ENCODE measurements around the gene NAIF1. TPM values are rescaled to one million over a fixed set of nuclear protein-coding genes. Genes with fewer than 3 reads are reported as not detected.

Gene NAIF1
- total and polyA plus RNA-seq, 10 of the 15 experiments (the other 5 are each of a cell fraction or from before 2014, with no cell fraction given), result 2.4 to 14.2 (median 7.1) TPM

- TF ChIP-seq CEBPZ (IDR thresholded peaks at IDR 0.05; ENCODE audit: low read depth, low read length), result no peak
- no peak for TF ChIP-seq RUNX3 (IDR thresholded peaks at IDR 0.05; ENCODE audit: low read length)
- no peak for TF ChIP-seq SUPT20H (IDR thresholded peaks at IDR 0.05; ENCODE audit: borderline replicate concordance, control insufficient read depth, low read depth, low read length)
- no peak for TF ChIP-seq PRDM15 (CRISPR knock-in tag; IDR thresholded peaks at IDR 0.05)
- TF ChIP-seq CTCF (IDR thresholded peaks at IDR 0.05 in 2 of 3, conservative IDR thresholded peaks at IDR 0.05 in 1 of 3; ENCODE audit: control insufficient read depth in 2 of 3, extremely low read depth in 1 of 3, insufficient read depth in 1 of 3, low read depth in 3 of 3, low read length in 3 of 3), result no peak
These were observed 41.3 kb upstream of the NAIF1 start (continued) for GRCh38 chr9:128108269-128109049.
